Neuronal stem cell (in vitro differentiated cells): ENCODE data around the gene GALNT17.

Experiments
- DNase-seq: peaks from one replicate; pipeline ENCODE4 v3.0.0-alpha.2; 2013; ENCODE audit warnings: low spot score
- H2AFZ ChIP-seq: one replicate; pipeline ENCODE4 v1.6.1; 2013; ENCODE audit warnings: mild to moderate bottlenecking, low read length, inconsistent platforms
- H2AK5ac ChIP-seq: 2 replicates; pipeline ENCODE4 v1.6.1; 2013; ENCODE audit warnings: low read depth, mild to moderate bottlenecking, inconsistent platforms, low read length, moderate library complexity, mixed read lengths
- H2BK120ac ChIP-seq: 2 replicates; pipeline ENCODE4 v1.6.1; 2013; ENCODE audit warnings: low read depth, mild to moderate bottlenecking, inconsistent platforms, low read length, moderate library complexity, mixed read lengths
- H2BK12ac ChIP-seq: one replicate; pipeline ENCODE4 v1.6.1; 2013; ENCODE audit warnings: low read length, inconsistent platforms
- H2BK15ac ChIP-seq: 2 replicates; pipeline ENCODE4 v1.6.1; 2013; ENCODE audit warnings: mild to moderate bottlenecking, low read length, inconsistent platforms, mixed read lengths
- H2BK5ac ChIP-seq: one replicate; pipeline ENCODE4 v1.6.1; 2013; ENCODE audit warnings: inconsistent platforms, mild to moderate bottlenecking, low read length, moderate library complexity
- H3K14ac ChIP-seq: one replicate; pipeline ENCODE4 v1.6.1; 2013; ENCODE audit warnings: low read length, inconsistent platforms
- H3K18ac ChIP-seq: 2 replicates; pipeline ENCODE4 v1.6.1; 2013; ENCODE audit warnings: low read length, inconsistent platforms
- H3K23ac ChIP-seq: 2 replicates; pipeline ENCODE4 v1.6.1; 2013; ENCODE audit warnings: low read depth, mild to moderate bottlenecking, mixed read lengths, low read length, inconsistent platforms; ENCODE audit not compliant: poor library complexity
- H3K27ac ChIP-seq: replicated peaks from 3 replicates; pipeline ENCODE4 v1.5.1; 2013; ENCODE audit warnings: low read length, inconsistent platforms
- H3K27me3 ChIP-seq, 3 experiments: 2 replicates each; pipeline ENCODE4 v1.6.1; 2013; ENCODE audit warnings: low read length in 3 of 3, mild to moderate bottlenecking in 2 of 3, inconsistent platforms in 1 of 3, low read depth in 1 of 3, mixed read lengths in 1 of 3, moderate library complexity in 1 of 3; ENCODE audit not compliant: control insufficient read depth in 3 of 3, insufficient read depth in 3 of 3
- H3K36me3 ChIP-seq, 2 donors: replicated peaks in 1 of 2; 2 replicates each; pipeline ENCODE4 v1.6.1; 2013; ENCODE audit warnings: low read length in 2 of 2; ENCODE audit not compliant: control insufficient read depth in 2 of 2, insufficient read depth in 2 of 2
- H3K4ac ChIP-seq: 2 replicates; pipeline ENCODE4 v1.6.1; 2013; ENCODE audit warnings: inconsistent platforms, mild to moderate bottlenecking, low read length, moderate library complexity
- H3K4me1 ChIP-seq, 2 donors: 1 replicate in 1 of 2; 2 replicates in 1 of 2; pipeline ENCODE4 v1.6.1; 2013; ENCODE audit warnings: low read length in 2 of 2, low read depth in 1 of 2; ENCODE audit not compliant: control insufficient read depth in 2 of 2, insufficient read depth in 1 of 2
- H3K4me2 ChIP-seq: one replicate; pipeline ENCODE4 v1.6.1; 2013; ENCODE audit warnings: mild to moderate bottlenecking, low read length, inconsistent platforms; ENCODE audit not compliant: insufficient read depth, poor library complexity, severe bottlenecking
- H3K4me3 ChIP-seq, 2 donors: 2 replicates each; pipeline ENCODE4 v1.5.1; 2013; ENCODE audit warnings: low read length in 2 of 2, mild to moderate bottlenecking in 2 of 2, inconsistent platforms in 1 of 2, moderate library complexity in 1 of 2
- H3K79me1 ChIP-seq: one replicate; pipeline ENCODE4 v1.6.1; 2013; ENCODE audit warnings: low read depth, mild to moderate bottlenecking, inconsistent platforms, low read length, moderate library complexity
- H3K9ac ChIP-seq: one replicate; pipeline ENCODE4 v1.6.1; 2013; ENCODE audit warnings: mild to moderate bottlenecking, low read depth, low read length, inconsistent platforms; ENCODE audit not compliant: poor library complexity
- H3K9me3 ChIP-seq, 2 donors: replicated peaks in 1 of 2; 2 replicates each; pipeline versions ENCODE3 to v1.6.1; 2013; ENCODE audit warnings: low read length in 2 of 2, mild to moderate bottlenecking in 2 of 2, inconsistent platforms in 1 of 2, low read depth in 1 of 2, mixed read lengths in 1 of 2, moderate library complexity in 1 of 2; ENCODE audit not compliant: control insufficient read depth in 2 of 2, insufficient read depth in 1 of 2
- H4K8ac ChIP-seq: one replicate; pipeline ENCODE4 v1.6.1; 2013; ENCODE audit warnings: low read depth, mild to moderate bottlenecking, inconsistent platforms, low read length, moderate library complexity
- H4K91ac ChIP-seq: one replicate; pipeline ENCODE4 v1.6.1; 2013; ENCODE audit warnings: low read length, low read depth, mild to moderate bottlenecking, inconsistent platforms; ENCODE audit not compliant: poor library complexity
- WGBS, 2 donors: extraction: QIAGEN DNeasy Blood & Tissue Kit; methylation state at CpG; one replicate each; pipeline ENCODE4 v1.1.7; 2013; ENCODE audit warnings: missing lambda C conversion rate in 2 of 2, mixed read lengths in 1 of 2; ENCODE audit not compliant: insufficient read length in 2 of 2, insufficient replicate concordance in 1 of 2; ENCODE audit errors: extremely low coverage in 2 of 2; 5-methylcytosine and 5-hydroxymethylcytosine counted together

GALNT17 gene

GRCh38 chr7:71750290-71750689 lies 618.3 kb downstream of the GALNT17 start:
- H2AK5ac ChIP-seq: no peak overlapping the region
- H3K79me1 ChIP-seq: no peaks in the 10 kb centered on the region
- H3K9me3 ChIP-seq: peaks cover 3% of the 10 kb centered on the region in 2 donors
- H2AFZ ChIP-seq: no peak overlapping the region
- no peak overlapping the region for H4K91ac ChIP-seq
- H3K4me2 ChIP-seq: no peak overlapping the region
- no peak overlapping the region for H3K4ac ChIP-seq
- no peak overlapping the region for H3K27ac ChIP-seq
- no peak overlapping the region for H2BK12ac ChIP-seq
- no peak overlapping the region for H3K4me3 ChIP-seq
- no peak overlapping the region for H4K8ac ChIP-seq
- no peak overlapping the region for H2BK120ac ChIP-seq
- H2BK15ac ChIP-seq: no peak overlapping the region
- H3K23ac ChIP-seq: no peak overlapping the region
- H3K18ac ChIP-seq: no peak overlapping the region
- no peaks in the 10 kb centered on the region for H3K36me3 ChIP-seq
- H2BK5ac ChIP-seq: no peak overlapping the region
- WGBS, 2 donors: no CpG with 5 or more reads among the region's 6 CpGs
- H3K27me3 ChIP-seq: peaks cover 0 to 5% (median 0%) of the 10 kb centered on the region in 3 experiments
- H3K14ac ChIP-seq: no peak overlapping the region
- H3K9ac ChIP-seq: no peak overlapping the region
- no peak for DNase-seq
- peaks cover 3 to 5% of the 10 kb centered on the region in 2 donors for H3K4me1 ChIP-seq

- Histone ChIP-seq H4K8ac (peak overlapping the region; percentile 76), H3K9ac (peak overlapping the region; percentile 74), H3K14ac (peak overlapping the region; percentile 44), H3K79me1 (no peaks in the 10 kb centered on the region), H3K27ac (no peak overlapping the region), H3K4ac (peak overlapping the region; percentile 23), H3K23ac (peak overlapping the region; percentile 12), H2BK12ac (peak overlapping the region; percentile 78), H3K4me3 (no peak overlapping the region), H3K9me3 (peaks cover 3% of the 10 kb centered on the region in 2 donors), H2BK5ac (peak overlapping the region; percentile 61), H3K36me3 (no peaks in the 10 kb centered on the region), H4K91ac (no peak overlapping the region), H3K18ac (peak overlapping the region; percentile 89), H2BK120ac (no peak overlapping the region), H3K4me2 (peak overlapping the region; percentile 75), H3K4me1 (peaks cover 3 to 5% of the 10 kb centered on the region in 2 donors), H2BK15ac (peak overlapping the region; percentile 27), H2AFZ (peak overlapping the region; percentile 77), H2AK5ac (peak overlapping the region; percentile 83), H3K27me3 (peaks cover 0 to 5% (median 0%) of the 10 kb centered on the region in 3 experiments)
- no CpG with 5 or more reads among the region's 43 CpGs for WGBS, 2 donors
- DNase-seq: peak; percentile 66
Measured at GRCh38 chr7:71752171-71752935, 620.4 kb downstream of the GALNT17 start.

GRCh38 chr7:71753236-71753635 lies 621.3 kb downstream of the GALNT17 start:
- Histone ChIP-seq H3K14ac (no peak overlapping the region), H2BK120ac (no peak overlapping the region), H2AK5ac (no peak overlapping the region), H3K4me1 (peaks cover 3 to 5% of the 10 kb centered on the region in 2 donors), H3K4me2 (no peak overlapping the region), H4K8ac (no peak overlapping the region), H3K9me3 (peaks cover 3% of the 10 kb centered on the region in 2 donors), H3K4ac (no peak overlapping the region), H3K27ac (no peak overlapping the region), H3K79me1 (no peaks in the 10 kb centered on the region), H3K9ac (no peak overlapping the region), H3K27me3 (peaks cover 0 to 5% (median 0%) of the 10 kb centered on the region in 3 experiments), H2AFZ (peak overlapping the region; percentile 82), H4K91ac (no peak overlapping the region), H3K23ac (no peak overlapping the region), H2BK12ac (no peak overlapping the region), H3K36me3 (no peaks in the 10 kb centered on the region), H2BK15ac (no peak overlapping the region), H3K4me3 (no peak overlapping the region), H3K18ac (no peak overlapping the region), H2BK5ac (no peak overlapping the region)
- 100% methylated on average over 1 of the region's 2 CpGs for WGBS, 2 donors
- DNase-seq: no peak

- Histone ChIP-seq H3K4me2 (no peak overlapping the region), H4K8ac (no peak overlapping the region), H2BK15ac (no peak overlapping the region), H3K18ac (no peak overlapping the region), H2BK5ac (no peak overlapping the region), H3K79me1 (no peaks in the 10 kb centered on the region), H3K4ac (no peak overlapping the region), H2AK5ac (no peak overlapping the region), H2BK120ac (no peak overlapping the region), H3K23ac (no peak overlapping the region), H3K36me3 (no peaks in the 10 kb centered on the region), H3K9me3 (peaks cover 0 to 3% of the 10 kb centered on the region in 2 donors), H3K4me1 (peaks cover 3 to 5% of the 10 kb centered on the region in 2 donors), H3K9ac (no peak overlapping the region), H3K14ac (no peak overlapping the region), H2AFZ (peak overlapping the region; percentile 82), H3K27ac (no peak overlapping the region), H2BK12ac (no peak overlapping the region), H3K27me3 (peaks cover 0 to 5% (median 0%) of the 10 kb centered on the region in 3 experiments), H4K91ac (no peak overlapping the region), H3K4me3 (no peak overlapping the region)
- no peak for DNase-seq
- no CpG with 5 or more reads among the region's 9 CpGs for WGBS, 2 donors
Measured at GRCh38 chr7:71753956-71754664, 622.2 kb downstream of the GALNT17 start.
